Stimulated activated CD4-positive, alpha-beta T cell treated with anti-CD3 and anti-CD28 coated beads, TNF-alpha, amount 100 ng/mL, for 48 hours (primary cell): Measurements from ENCODE around the gene CXCL8.
"Not testable (repeated sequence)": the region's sequence is repeated elsewhere in the genome, so short reads cannot be mapped to it uniquely, and the experiment has no call there.

Experiments used
- DNase-seq, 3 donors: peaks; one replicate each; pipeline ENCODE4 v3.0.0-alpha.2; 2020; ENCODE audit warnings: low read depth in 3 of 3

Gene CXCL8

GRCh38 chr4:73743281-73743680 lies 2.9 kb downstream of the CXCL8 start:
- DNase-seq = no peak

DNA sequence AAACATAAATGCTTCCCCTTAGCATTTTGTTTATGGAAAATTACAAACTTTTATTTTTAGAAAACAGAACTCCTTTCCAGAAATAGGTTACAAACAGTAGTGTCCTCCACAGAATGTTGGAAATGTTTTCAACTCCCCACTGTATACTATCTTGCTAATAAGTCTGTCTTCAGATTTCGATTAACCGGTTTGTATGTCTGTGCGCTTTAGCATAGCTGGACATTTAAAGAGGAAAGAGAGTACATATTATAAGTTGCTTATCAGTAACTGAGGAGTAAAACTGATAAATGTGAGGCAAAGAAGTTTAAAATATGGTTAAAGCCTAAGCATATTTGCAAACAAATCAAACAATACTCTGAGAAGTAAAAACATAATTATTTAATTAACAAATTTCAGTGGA lies 3.4 kb downstream of the CXCL8 start:
- no peak for DNase-seq

GRCh38 chr4:73744203-73744602 lies 3.8 kb downstream of the CXCL8 start:
- DNase-seq = no peak

DNA sequence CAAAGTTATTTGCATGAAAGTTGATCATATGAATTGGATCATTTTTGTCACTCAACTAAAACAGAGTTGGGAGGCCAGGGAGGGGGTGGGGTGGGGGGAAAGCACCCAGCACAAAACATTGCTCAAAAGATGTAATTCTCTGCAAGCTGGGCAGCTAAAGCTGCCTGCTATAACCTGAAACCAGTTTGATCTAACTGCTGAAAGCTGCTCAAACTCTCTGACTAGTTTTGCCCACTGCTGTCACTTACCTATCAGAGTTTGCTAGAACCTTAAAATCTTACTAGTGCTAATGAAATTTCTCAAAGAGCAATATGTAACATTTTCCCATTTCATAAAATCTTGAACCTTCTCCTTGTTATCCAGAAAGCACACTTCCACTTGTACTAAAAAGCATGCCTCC lies 10.4 kb downstream of the CXCL8 start:
- DNase-seq = no peak

DNA sequence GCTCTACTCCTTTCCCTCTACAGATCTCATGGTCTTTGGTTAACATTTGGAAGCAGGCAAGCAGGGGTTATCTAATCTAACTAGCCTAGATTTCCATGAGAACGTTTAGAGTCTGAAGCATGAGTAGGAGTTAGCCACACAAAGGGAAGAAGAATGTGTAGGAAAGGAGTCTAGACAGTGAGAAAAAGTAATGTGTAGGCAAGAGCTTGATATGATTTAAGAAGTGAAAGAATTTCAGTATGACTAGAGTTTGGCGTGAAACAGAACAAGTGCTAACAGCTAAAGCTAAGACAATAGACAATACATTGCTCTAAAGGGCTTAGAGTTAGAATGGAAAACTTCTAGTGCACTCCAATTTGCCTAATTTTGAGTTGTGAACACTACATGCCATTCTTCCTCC lies 10.8 kb downstream of the CXCL8 start:
- no peak for DNase-seq

DNA sequence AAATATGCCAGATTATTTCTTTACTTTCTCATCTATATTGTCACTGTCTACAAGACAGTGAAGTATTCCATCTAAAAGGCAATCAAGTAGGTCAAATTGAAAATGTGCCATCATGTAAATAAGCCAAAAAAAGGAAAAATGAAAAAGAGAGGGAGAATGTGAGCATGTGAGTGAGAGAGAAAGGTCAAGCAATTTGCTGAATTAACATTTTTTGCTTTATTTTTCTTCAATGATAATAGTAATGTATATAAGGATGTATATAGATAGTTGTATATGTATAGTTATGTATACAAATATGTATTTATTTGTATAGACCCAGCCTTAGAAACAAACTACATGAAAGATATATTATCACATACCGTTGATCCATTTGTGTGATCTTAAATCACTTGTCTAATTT lies 11.5 kb downstream of the CXCL8 start:
- DNase-seq = no peak

GRCh38 chr4:73752424-73752823 lies 12.1 kb downstream of the CXCL8 start:
- no peak for DNase-seq

DNA sequence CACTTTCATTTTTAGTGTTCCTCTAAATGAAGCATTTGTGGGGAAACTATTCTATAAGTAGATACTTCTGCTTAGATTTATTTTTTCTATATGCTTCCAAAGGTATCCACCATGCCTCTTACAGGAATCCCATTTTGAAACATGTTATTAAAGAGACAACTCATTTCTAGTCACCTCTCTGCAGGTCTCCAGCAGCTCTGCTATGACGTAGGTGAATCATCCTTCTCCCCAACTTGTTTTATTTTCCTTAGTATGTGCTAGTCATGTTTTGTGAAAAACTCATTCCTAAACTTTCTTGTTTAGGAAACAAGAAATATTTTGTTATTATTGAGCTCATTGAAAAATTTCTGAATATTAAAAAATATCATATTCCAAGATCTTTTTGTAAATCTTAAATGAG lies 12.8 kb downstream of the CXCL8 start:
- DNase-seq = no peak

DNA sequence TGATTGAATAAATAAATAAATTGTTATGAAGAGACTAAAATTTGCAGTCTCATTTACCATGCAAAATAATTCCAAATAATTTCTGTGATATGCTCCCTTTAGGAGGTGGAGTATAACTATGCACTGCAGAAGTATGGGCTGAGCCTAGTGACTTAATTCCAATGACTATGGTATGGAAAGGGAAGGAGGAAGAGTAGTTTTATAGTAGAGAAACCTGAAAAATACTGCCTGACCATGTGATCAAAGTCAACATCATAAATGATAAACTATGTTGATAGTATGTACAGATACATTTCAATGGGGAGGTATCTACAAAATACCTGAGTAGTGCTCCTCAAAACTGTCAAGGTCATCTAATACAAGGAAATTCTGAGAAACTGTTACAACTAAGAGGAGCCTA lies 14.6 kb downstream of the CXCL8 start:
- DNase-seq = no peak

DNA sequence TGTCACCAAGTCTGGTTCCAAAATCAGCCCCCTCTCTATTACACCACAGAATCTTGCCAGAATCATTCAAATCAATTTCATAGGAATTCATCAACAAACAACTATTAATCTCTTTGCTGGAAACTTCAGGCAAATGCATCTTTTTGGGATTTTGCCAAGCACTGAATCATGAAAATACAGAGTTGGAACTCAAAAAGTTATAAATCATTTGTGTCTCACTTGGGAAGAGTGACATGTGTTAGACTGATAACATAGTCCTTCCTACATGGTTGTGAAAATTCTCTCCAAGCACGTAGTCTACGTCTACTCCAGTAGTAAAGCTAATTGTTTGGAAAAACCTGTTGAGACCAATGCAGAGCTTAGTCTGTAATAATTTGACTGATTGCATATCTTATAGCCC lies 19.0 kb downstream of the CXCL8 start:
- DNase-seq = no peak

DNA sequence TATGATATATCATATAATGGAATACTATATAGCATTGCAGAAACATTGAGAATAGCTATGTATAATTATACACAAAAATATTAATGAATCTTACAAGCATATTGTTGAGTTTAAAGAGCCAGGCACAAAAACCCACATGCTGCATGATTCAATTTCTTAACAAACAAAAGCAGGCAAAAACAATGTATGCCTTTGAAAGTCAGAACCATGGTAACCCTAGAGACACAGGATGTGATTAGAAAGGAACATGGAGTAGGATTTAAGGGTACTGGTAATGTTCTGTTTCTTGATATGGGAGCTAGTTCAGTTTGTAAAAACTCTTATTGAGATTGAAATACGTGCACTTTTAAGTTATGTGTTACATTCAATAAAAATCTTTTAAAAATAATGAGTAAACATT lies 21.5 kb downstream of the CXCL8 start:
- no peak for DNase-seq

GRCh38 chr4:73762409-73762808 lies 22.0 kb downstream of the CXCL8 start:
- no peak for DNase-seq

DNA sequence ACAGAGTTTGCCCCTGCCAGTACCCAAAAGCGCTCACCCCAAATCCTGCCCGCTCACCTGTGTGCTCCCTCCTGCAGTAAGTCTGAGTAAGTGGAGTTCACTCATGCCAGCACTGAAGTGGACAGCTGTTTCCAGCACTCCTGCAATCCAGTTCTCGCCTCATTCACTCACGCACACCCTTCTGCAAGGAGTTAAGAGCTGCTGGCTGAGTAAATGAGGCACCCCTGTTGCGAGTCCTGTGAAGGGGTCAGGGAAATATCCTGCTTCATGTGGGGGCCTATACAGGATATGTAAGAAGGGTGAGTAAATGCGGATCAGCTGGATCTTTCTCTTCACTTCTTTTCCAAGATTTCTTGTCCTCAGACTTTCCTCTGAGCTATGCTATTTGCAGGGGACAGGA lies 23.5 kb downstream of the CXCL8 start:
- DNase-seq = no peak

DNA sequence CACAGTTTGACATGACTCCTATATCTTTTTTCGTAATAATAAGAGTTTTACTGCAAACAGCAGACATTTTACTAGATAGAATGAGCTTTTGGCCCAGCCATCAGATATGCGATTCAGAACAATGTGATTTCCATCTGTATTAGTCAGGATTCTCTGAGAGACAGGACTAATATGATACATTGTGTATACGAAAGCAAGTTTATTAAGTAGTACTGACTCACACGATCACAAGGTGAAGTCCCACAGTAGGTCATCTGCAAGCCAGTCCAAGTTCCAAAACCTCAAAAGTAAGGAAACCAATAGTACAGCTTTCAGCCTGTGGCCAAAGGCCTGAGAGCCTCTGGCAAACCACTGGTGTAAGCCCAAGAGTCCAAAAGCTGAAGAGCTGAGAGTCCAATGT lies 24.1 kb downstream of the CXCL8 start:
- no peak for DNase-seq

- DNase-seq = no peak
These were observed 24.9 kb downstream of the CXCL8 start for GRCh38 chr4:73765296-73765695.

DNA sequence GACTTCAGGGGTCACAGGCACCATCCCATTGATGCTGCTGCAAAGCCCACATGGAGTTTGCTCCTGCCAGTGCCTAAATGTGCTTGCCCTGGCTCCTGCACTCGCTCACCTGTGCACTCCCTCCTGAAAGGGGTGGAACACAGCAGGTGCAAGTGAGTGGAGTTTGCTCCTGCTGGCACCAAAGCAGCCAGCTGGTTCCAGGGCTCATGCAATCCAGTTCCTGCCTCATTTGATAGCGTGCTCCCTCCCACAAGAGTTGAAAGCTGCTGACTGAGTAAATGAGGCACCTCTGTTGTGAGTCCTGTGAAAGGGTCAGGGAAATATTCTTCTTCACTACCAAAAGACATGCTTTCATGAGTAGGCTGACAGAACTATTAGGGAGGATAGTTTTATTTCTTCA lies 30.5 kb downstream of the CXCL8 start:
- DNase-seq = no peak

GRCh38 chr4:73772363-73772762 lies 32.0 kb downstream of the CXCL8 start:
- no peak for DNase-seq

DNA sequence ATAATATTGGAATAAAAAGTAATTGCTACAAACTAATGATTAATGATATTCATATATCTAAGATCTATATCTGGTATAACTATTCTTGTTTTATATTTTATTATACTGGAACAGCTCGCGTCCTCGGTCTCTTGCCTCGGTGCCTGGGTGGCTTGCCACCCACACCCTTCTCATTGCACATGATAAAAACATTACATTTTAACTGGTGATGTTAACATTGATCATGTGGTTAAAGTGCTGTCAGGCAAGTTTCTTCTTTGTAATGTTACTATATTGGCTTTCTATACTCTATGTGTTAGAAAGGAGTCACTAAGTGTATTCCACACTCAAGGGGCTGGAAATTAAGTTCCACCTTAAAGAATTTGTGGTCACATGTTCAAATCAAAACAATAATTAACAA lies 34.0 kb downstream of the CXCL8 start:
- not testable (repeated sequence) for DNase-seq

DNA sequence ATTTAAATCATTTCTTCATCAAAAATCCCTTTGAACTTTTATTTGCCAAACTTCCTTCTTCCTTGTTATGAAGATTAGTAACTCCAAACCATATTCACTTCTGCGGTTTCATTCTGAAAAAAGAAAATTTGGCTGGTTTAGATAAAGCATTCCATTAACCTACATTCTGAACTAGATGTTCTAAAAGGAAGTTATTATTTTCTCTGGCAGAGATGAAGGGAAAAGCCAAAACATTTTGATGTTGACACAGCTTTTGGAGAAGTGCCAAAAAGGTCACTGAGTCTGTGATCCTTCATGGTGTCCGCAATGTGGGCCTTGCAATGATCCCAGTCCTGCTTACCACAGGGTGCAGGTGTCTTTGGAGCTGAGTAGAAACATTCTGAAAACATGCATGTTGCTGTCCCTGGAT lies 36.0 kb downstream of the CXCL8 start:
- no peak for DNase-seq

GRCh38 chr4:73777612-73778011 lies 37.2 kb downstream of the CXCL8 start:
- no peak for DNase-seq

- no peak for DNase-seq
These were observed 39.9 kb downstream of the CXCL8 start for GRCh38 chr4:73780243-73780642.

GRCh38 chr4:73780834-73781233 lies 40.5 kb downstream of the CXCL8 start:
- no peak for DNase-seq

GRCh38 chr4:73788411-73788810 lies 48.0 kb downstream of the CXCL8 start:
- no peak for DNase-seq
